Measurements from ENCODE around the gene EHMT1.
"Not testable (repeated sequence)": the region's sequence is repeated elsewhere in the genome, so short reads cannot be mapped to it uniquely, and the experiment has no call there.

Gene EHMT1

DNA sequence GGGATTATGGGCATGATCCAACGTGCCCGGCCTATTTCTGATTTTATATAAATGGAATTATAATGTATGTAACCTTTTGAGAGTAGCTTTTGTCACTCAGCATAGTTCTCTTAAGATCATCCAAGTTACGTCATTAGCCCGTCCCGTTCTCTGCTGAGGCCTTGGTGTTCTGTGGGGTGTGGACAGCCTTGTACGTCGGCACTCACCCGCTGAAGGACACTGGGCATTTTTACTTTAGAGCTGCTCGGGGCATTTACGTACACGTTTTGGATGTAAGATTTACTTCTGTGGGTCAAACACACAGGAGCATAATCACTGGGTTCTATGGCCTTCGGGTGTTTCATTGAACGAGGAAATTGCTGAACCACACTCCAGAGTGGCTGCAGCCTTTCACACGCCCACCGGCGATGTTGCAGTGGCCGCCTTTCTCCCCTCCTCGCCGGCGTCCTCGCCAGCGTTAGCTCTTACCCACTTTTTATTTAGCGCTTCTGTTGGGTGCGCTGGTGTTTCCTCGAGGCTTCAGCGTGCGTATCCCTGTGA is 101.8 kb downstream of the EHMT1 start:
- DNase-seq (ENCODE audit: low read depth in 1 of 2, low spot score in 1 of 2): no peak
- in situ Hi-C loops (cut with HindIII; ENCODE audit: low pct_unique_long_range_greater_than_20kb, low sequenced_read_pairs): no loop called here

DNA sequence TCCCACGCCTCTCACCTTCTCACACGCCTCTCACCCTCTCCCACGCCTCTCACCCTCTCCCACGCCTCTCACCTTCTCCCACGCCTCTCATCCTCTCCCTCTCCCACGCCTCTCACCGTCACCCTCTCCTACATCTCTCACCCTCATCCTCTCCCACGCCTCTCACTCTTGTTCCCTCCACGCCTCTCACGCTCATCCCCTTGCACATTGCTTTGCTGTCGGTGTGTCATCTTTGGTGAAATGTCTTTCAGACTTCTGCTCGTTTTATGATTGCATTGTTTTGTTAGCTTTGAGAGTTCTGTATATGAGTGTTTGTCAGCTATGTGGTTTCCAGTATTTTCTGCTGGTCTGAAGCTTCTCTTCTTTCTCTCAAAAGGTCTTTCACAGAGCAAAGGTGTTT is 102.7 kb downstream of the EHMT1 start:
- TF ChIP-seq JUND (IDR thresholded peaks at IDR 0.05; ENCODE audit: low read depth): no peak
- in situ Hi-C loops (cut with HindIII; ENCODE audit: low pct_unique_long_range_greater_than_20kb, low sequenced_read_pairs): no loop called here
- DNase-seq (ENCODE audit: low read depth in 1 of 2, low spot score in 1 of 2): no peak

More for the DNA sequence above, 101.8 kb downstream of the EHMT1 start:
- TF ChIP-seq JUND (IDR thresholded peaks at IDR 0.05; ENCODE audit: low read depth): no peak

DNA sequence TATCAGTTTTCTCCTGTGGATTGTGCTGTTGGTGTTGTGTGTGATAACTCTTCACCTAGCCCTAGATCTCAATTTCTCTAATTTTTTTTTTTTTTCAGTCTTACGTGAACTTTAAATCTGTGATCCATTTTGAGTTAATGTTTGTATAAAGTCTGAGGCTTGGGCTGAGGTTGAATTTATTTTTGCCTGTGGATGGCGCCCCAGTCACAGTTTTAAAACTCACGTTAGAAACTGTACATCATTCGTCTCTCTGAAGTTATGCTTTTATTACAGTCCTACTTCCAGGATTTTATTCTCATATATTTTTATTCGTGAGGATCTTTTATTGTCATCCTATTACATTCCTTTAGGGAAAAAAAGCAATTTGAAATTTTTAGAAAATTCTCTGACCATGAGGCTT is 103.1 kb downstream of the EHMT1 start:
- DNase-seq (ENCODE audit: low read depth in 1 of 2, low spot score in 1 of 2): no peak
- in situ Hi-C loops (cut with HindIII; ENCODE audit: low pct_unique_long_range_greater_than_20kb, low sequenced_read_pairs): no loop called here
- TF ChIP-seq JUND (IDR thresholded peaks at IDR 0.05; ENCODE audit: low read depth): no peak

- TF ChIP-seq JUND (IDR thresholded peaks at IDR 0.05; ENCODE audit: low read depth): no peak
- no peak for DNase-seq (ENCODE audit: low read depth in 1 of 2, low spot score in 1 of 2)
- in situ Hi-C loops (cut with HindIII; ENCODE audit: low pct_unique_long_range_greater_than_20kb, low sequenced_read_pairs): no loop called here
These were observed 103.7 kb downstream of the EHMT1 start for GRCh38 chr9:137722481-137722880.

DNA sequence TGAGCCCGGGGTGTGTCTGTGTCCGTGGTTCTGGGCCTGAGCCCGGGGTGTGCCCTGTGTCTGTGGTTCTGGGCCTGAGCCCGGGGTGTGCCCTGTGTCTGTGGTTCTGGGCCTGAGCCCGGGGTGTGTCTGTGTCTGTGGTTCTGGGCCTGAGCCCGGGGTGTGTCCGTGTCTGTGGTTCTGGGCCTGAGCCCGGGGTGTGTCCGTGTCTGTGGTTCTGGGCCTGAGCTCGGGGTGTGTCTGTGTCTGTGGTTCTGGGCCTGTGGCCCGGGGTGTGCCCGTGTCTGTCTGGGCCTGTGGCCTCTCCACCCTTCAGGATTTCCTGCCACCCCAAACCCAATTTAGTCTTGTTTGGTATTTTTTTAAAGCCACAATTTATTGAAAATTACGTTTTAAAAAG is 104.6 kb downstream of the EHMT1 start:
- DNase-seq (ENCODE audit: low read depth in 1 of 2, low spot score in 1 of 2); in situ Hi-C loops (cut with HindIII; ENCODE audit: low pct_unique_long_range_greater_than_20kb, low sequenced_read_pairs): not testable (repeated sequence)

GRCh38 chr9:137723783-137724445 is 105.1 kb downstream of the EHMT1 start:
- in situ Hi-C loops (cut with HindIII; ENCODE audit: low pct_unique_long_range_greater_than_20kb, low sequenced_read_pairs): no loop called here
- no peak for DNase-seq (ENCODE audit: low read depth in 1 of 2, low spot score in 1 of 2)
- no peak for TF ChIP-seq JUND (IDR thresholded peaks at IDR 0.05; ENCODE audit: low read depth)

DNA sequence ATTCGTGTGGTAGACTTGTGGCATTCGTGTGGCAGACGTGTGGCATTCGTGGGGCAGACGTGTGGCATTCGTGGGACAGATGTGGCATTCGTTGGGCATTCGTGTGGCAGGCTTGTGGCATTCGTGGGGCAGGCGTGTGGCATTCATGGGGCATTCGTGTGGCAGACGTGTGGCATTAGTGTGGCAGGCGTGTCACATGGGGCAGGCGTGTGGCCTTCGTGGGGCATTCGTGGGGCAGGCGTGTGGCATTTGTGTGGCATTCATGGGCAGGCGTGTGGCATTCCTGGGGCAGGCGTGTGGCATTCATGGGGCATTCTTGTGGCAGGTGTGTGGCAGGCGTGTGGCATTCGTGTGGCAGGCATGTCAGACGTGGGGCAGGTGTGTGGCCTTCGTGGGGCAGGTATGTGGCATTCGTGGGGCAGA is 106.0 kb downstream of the EHMT1 start:
- TF ChIP-seq JUND (IDR thresholded peaks at IDR 0.05; ENCODE audit: low read depth): no peak
- in situ Hi-C loops (cut with HindIII; ENCODE audit: low pct_unique_long_range_greater_than_20kb, low sequenced_read_pairs): no loop called here
- no peak for DNase-seq (ENCODE audit: low read depth in 1 of 2, low spot score in 1 of 2)

- no peak for DNase-seq (ENCODE audit: low read depth in 1 of 2, low spot score in 1 of 2)
- in situ Hi-C loops (cut with HindIII; ENCODE audit: low pct_unique_long_range_greater_than_20kb, low sequenced_read_pairs): no loop called here
- TF ChIP-seq JUND (IDR thresholded peaks at IDR 0.05; ENCODE audit: low read depth): no peak
These were observed 106.8 kb downstream of the EHMT1 start for GRCh38 chr9:137725598-137725997.

- DNase-seq (ENCODE audit: low read depth in 1 of 2, low spot score in 1 of 2); in situ Hi-C loops (cut with HindIII; ENCODE audit: low pct_unique_long_range_greater_than_20kb, low sequenced_read_pairs): not testable (repeated sequence)
These were observed 107.5 kb downstream of the EHMT1 start for GRCh38 chr9:137726336-137726735.

- in situ Hi-C loops (cut with HindIII; ENCODE audit: low pct_unique_long_range_greater_than_20kb, low sequenced_read_pairs): no loop called here
- no peak for DNase-seq (ENCODE audit: low read depth in 1 of 2, low spot score in 1 of 2)
- TF ChIP-seq JUND (IDR thresholded peaks at IDR 0.05; ENCODE audit: low read depth): no peak
These were observed 108.0 kb downstream of the EHMT1 start for GRCh38 chr9:137726764-137727163.

GRCh38 chr9:137727716-137728115 is 108.9 kb downstream of the EHMT1 start:
- in situ Hi-C loops (cut with HindIII; ENCODE audit: low pct_unique_long_range_greater_than_20kb, low sequenced_read_pairs): no loop called here
- no peak for DNase-seq (ENCODE audit: low read depth in 1 of 2, low spot score in 1 of 2)
- TF ChIP-seq JUND (IDR thresholded peaks at IDR 0.05; ENCODE audit: low read depth): no peak

GRCh38 chr9:137728444-137729311 is 109.9 kb downstream of the EHMT1 start:
- TF ChIP-seq JUND (IDR thresholded peaks at IDR 0.05; ENCODE audit: low read depth): no peak
- in situ Hi-C loops (cut with HindIII; ENCODE audit: low pct_unique_long_range_greater_than_20kb, low sequenced_read_pairs): no loop called here
- no peak for DNase-seq (ENCODE audit: low read depth in 1 of 2, low spot score in 1 of 2)

All from T47D (cell line).